Measurements from ENCODE around the gene TMEM60. TPM values are rescaled to one million over a fixed set of nuclear protein-coding genes. Genes with fewer than 3 reads are reported as not detected.

TMEM60 gene
- total and polyA plus RNA-seq, 2 of the 13 experiments (the other 11 are each of a cell fraction or from before 2014, with no cell fraction given) = 25.6 to 27.7 TPM

- TF ChIP-seq MAZ (IDR thresholded peaks at IDR 0.05; ENCODE audit: borderline replicate concordance, low read depth, low read length) (no peak), MAZ (CRISPR knock-in tag; IDR thresholded peaks at IDR 0.05; ENCODE audit: low read depth) (no peak), CEBPB (IDR thresholded peaks at IDR 0.05; ENCODE audit: borderline replicate concordance, low read depth, low read length) (no peak), ARNT (IDR thresholded peaks at IDR 0.05) (no peak), TOE1 (CRISPR knock-in tag; IDR thresholded peaks at IDR 0.05) (no peak), KDM6A (CRISPR knock-in tag; IDR thresholded peaks at IDR 0.05; ENCODE audit: low read depth) (no peak), ZNF556 (CRISPR knock-in tag; IDR thresholded peaks at IDR 0.05; ENCODE audit: borderline replicate concordance) (no peak), AHR (CRISPR knock-in tag; IDR thresholded peaks at IDR 0.05) (no peak), HOXD1 (CRISPR knock-in tag; IDR thresholded peaks at IDR 0.05) (no peak), TAF15 (IDR thresholded peaks at IDR 0.05; ENCODE audit: low read depth, low read length, poor library complexity, severe bottlenecking) (no peak), BRD4 (CRISPR knock-in tag; IDR thresholded peaks at IDR 0.05) (no peak), ZNF619 (CRISPR knock-in tag; IDR thresholded peaks at IDR 0.05) (no peak)
- TF ChIP-seq, protein P1, sequence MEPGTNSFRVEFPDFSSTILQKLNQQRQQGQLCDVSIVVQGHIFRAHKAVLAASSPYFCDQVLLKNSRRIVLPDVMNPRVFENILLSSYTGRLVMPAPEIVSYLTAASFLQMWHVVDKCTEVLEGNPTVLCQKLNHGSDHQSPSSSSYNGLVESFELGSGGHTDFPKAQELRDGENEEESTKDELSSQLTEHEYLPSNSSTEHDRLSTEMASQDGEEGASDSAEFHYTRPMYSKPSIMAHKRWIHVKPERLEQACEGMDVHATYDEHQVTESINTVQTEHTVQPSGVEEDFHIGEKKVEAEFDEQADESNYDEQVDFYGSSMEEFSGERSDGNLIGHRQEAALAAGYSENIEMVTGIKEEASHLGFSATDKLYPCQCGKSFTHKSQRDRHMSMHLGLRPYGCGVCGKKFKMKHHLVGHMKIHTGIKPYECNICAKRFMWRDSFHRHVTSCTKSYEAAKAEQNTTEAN (CRISPR knock-in tag; conservative IDR thresholded peaks at IDR 0.05) = no peak
These were observed 9.8 kb downstream of the TMEM60 start (continued) for GRCh38 chr7:77788327-77788902.

DNA sequence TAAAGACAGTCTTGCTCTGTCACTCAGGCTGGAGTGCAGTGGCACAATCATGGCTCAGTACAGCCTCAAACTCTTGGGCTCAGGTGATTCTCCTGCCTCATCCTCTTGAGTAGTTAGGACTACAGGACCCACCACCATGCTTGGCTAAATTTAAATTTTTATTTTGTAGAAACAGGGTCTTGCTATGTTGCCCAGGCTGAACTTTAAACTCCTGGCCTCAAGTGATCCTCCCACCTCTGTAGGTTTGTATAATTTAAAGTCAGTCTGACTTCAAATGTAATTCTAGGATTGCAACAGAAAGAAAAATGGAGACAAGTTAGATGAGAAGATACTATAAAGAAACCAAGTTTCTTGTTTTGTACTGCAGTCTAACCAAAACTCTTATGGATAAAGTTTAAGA is 11.5 kb downstream of the TMEM60 start:
- H4K20me1 ChIP-seq (ENCODE audit: insufficient read depth, low read length) = no peaks in the 10 kb centered on the region
- POLR2A ChIA-PET = no interaction called here
- BruUV-seq (replicated peaks) = no TSS peak
- H3K79me2 ChIP-seq (ENCODE audit: insufficient read depth, low read length) = no peaks in the 10 kb centered on the region
- intact Hi-C loops (cut with micrococcal nuclease; ENCODE audit: unreplicated experiment) = no loop called here
- no peak overlapping the region for H3K4me3 ChIP-seq (replicated peaks in 1 of 3; ENCODE audit: insufficient read depth in 1 of 3, low read depth in 2 of 3, low read length in 3 of 3)
- H2AFZ ChIP-seq (ENCODE audit: low read length) = no peak overlapping the region
- no peaks in the 10 kb centered on the region for H3K27me3 ChIP-seq (ENCODE audit: control insufficient read depth in 1 of 2, insufficient read depth in 2 of 2, low read length in 2 of 2)
- TF ChIP-seq ZNF121 (CRISPR knock-in tag; IDR thresholded peaks at IDR 0.05) (peak; percentile 65), ETV5 (CRISPR knock-in tag; IDR thresholded peaks at IDR 0.05; ENCODE audit: borderline replicate concordance) (no peak)
- TF ChIP-seq, protein P2, sequence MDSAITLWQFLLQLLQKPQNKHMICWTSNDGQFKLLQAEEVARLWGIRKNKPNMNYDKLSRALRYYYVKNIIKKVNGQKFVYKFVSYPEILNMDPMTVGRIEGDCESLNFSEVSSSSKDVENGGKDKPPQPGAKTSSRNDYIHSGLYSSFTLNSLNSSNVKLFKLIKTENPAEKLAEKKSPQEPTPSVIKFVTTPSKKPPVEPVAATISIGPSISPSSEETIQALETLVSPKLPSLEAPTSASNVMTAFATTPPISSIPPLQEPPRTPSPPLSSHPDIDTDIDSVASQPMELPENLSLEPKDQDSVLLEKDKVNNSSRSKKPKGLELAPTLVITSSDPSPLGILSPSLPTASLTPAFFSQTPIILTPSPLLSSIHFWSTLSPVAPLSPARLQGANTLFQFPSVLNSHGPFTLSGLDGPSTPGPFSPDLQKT (CRISPR knock-in tag; IDR thresholded peaks at IDR 0.05; ENCODE audit: borderline replicate concordance) = no peak
- no peak overlapping the region for H3K4me2 ChIP-seq (ENCODE audit: low read depth, low read length)
- in situ Hi-C loops (cut with HindIII; ENCODE audit: extremely low pct_ligation_motif_present, low pct_unique_long_range_greater_than_20kb) = no loop called here
- CTCF ChIA-PET (ENCODE audit: low intra/inter-chr PET ratio, low total read pairs) = no interaction called here
- DNase-seq (ENCODE audit: low spot score) (no peak), ATAC-seq (no peak), FAIRE-seq (no peak)
- no peak overlapping the region for H3K9ac ChIP-seq (ENCODE audit: insufficient read depth, low read depth, low read length)
- H3K27ac ChIP-seq (ENCODE audit: extremely low read length, insufficient read depth, low read length) = no peak overlapping the region
- no peaks in the 10 kb centered on the region; a peak in 1 of 5 replicates for H3K36me3 ChIP-seq (replicated peaks in 1 of 2; ENCODE audit: control insufficient read depth in 1 of 2, insufficient read depth in 2 of 2, low read length in 2 of 2)
- H3K4me1 ChIP-seq (ENCODE audit: insufficient read depth, low read length) = peaks cover 14% of the 10 kb centered on the region
- H3K9me3 ChIP-seq (ENCODE audit: low read length) = peaks cover 12% of the 10 kb centered on the region

Data from HepG2 (cell line).